K562 (cell line): ENCODE data around the gene PPM1E. TPM values are rescaled to one million over a fixed set of nuclear protein-coding genes. Genes with fewer than 3 reads are reported as not detected.

ENCODE experiments used
- ATAC-seq: fragments of 200-7000 bp; cut with Tn5 transposase; 3 replicates; pipeline ENCODE4 v1.9.1; 2020; ENCODE audit warnings: moderate library complexity
- BruUV-seq: library from RNA; stranded (reverse); fragments of 400-500 nt; replicated peaks from 2 replicates; lab custom pipeline; 2021; lab: Mats Ljungman, UMichigan
- CTCF ChIA-PET: fragments of 300-600 bp; formaldehyde crosslinking; extraction: SDS; loops from one replicate; lab custom pipeline; 2021; ENCODE audit warnings: low intra/inter-chr PET ratio; lab: Yijun Ruan, JAX
- POLR2A ChIA-PET: fragments of 300-600, 350-650 bp; sonication (Branson Sonifier 250); formaldehyde crosslinking; extraction: SDS; loops from one replicate; lab custom pipeline; 2021; ENCODE audit warnings: antibody characterized with exemption, inconsistent platforms; lab: Yijun Ruan, JAX
- DNase-seq, 4 experiments: peaks; one replicate each; pipeline versions ENCODE4 v3.0.0 to v3.0.0-alpha.2; 2011 to 2018; ENCODE audit warnings: low spot score in 3 of 4, mixed read lengths in 3 of 4; ENCODE audit errors: extremely low read depth in 1 of 4
- FAIRE-seq: peaks from 2 replicates; lab custom pipeline; 2011; peaks lifted over from hg19 to GRCh38; lab: Jason Lieb, UNC
- H2AFZ ChIP-seq: 2 replicates; pipeline ENCODE4 v1.6.0; 2011; ENCODE audit warnings: low read depth, low read length, control low read depth, inconsistent platforms
- H3K27ac ChIP-seq: fragments of 200-600 bp; 3 replicates; pipeline ENCODE4 v1.8.0; 2011; ENCODE audit warnings: low read depth, mild to moderate bottlenecking, control low read depth, inconsistent platforms, low read length, moderate library complexity, mixed read lengths; ENCODE audit errors: extremely low read depth
- H3K27me3 ChIP-seq, 2 experiments: fragments of 300-600 bp in 1 of 2; 2 replicates in 1 of 2; 3 replicates in 1 of 2; pipeline versions ENCODE4 v1.6.0 to v1.8.0; 2011; ENCODE audit warnings: inconsistent platforms in 2 of 2, low read length in 2 of 2, mild to moderate bottlenecking in 1 of 2, mixed read lengths in 1 of 2, moderate library complexity in 1 of 2; ENCODE audit not compliant: control insufficient read depth in 2 of 2, insufficient read depth in 2 of 2
- H3K36me3 ChIP-seq: fragments of 300-600 bp; 3 replicates; pipeline ENCODE4 v1.8.0; 2011; ENCODE audit warnings: mild to moderate bottlenecking, low read length, inconsistent platforms; ENCODE audit not compliant: control insufficient read depth, insufficient read depth
- H3K4me1 ChIP-seq, 2 experiments: fragments of 200-600 bp in 1 of 2; replicated peaks in 1 of 2; 2 replicates in 1 of 2; 3 replicates in 1 of 2; pipeline versions ENCODE4 v1.5.1 to v1.8.0; 2011; ENCODE audit warnings: inconsistent platforms in 2 of 2, low read length in 2 of 2, mild to moderate bottlenecking in 1 of 2, mixed read lengths in 1 of 2, moderate library complexity in 1 of 2; ENCODE audit not compliant: control insufficient read depth in 2 of 2, insufficient read depth in 2 of 2
- H3K4me2 ChIP-seq: 2 replicates; pipeline ENCODE4 v1.6.1; 2011; ENCODE audit warnings: low read length, control low read depth, inconsistent platforms, mixed read lengths; ENCODE audit not compliant: insufficient read depth
- H3K4me3 ChIP-seq: fragments of 200-600 bp; sonication (generic), shearing (Covaris generic); 2 replicates; pipeline ENCODE4 v1.5.1; 2016; ENCODE audit warnings: control low read depth, inconsistent platforms
- H3K79me2 ChIP-seq: fragments of 200-600 bp; 3 replicates; pipeline ENCODE4 v1.8.0; 2011; ENCODE audit warnings: low read length, inconsistent platforms; ENCODE audit not compliant: control insufficient read depth, insufficient read depth
- H3K9ac ChIP-seq, 2 experiments: 2 replicates each; pipeline versions ENCODE4 v1.6.0 to v1.6.1; 2011; ENCODE audit warnings: low read depth in 2 of 2, low read length in 2 of 2, control low read depth in 1 of 2, inconsistent platforms in 1 of 2, mild to moderate bottlenecking in 1 of 2, mixed read lengths in 1 of 2; ENCODE audit not compliant: insufficient read depth in 1 of 2
- H3K9me1 ChIP-seq: one replicate; pipeline ENCODE4 v1.6.0; 2011; ENCODE audit warnings: inconsistent platforms, mild to moderate bottlenecking, low read length, moderate library complexity; ENCODE audit not compliant: control insufficient read depth, insufficient read depth
- H3K9me3 ChIP-seq: replicated peaks from 2 replicates; pipeline ENCODE4 v1.5.1; 2011; ENCODE audit warnings: low read depth, low read length, inconsistent platforms; ENCODE audit not compliant: control insufficient read depth, insufficient read depth
- H4K20me1 ChIP-seq: replicated peaks from 2 replicates; pipeline ENCODE4 v1.6.1; 2011; ENCODE audit warnings: low read length, inconsistent platforms, mixed read lengths; ENCODE audit not compliant: control insufficient read depth, insufficient read depth
- C11orf30 ChIP-seq: fragments of 450-650 bp; IDR thresholded peaks from 2 replicates; pipeline ENCODE4 v1.6.1; 2016; ENCODE audit warnings: low read depth, mild to moderate bottlenecking
- HNRNPL ChIP-seq: fragments of 200-400 bp; formaldehyde crosslinking; IDR thresholded peaks from 2 replicates; pipeline ENCODE4 v1.6.1; 2017; ENCODE audit warnings: low read depth, mild to moderate bottlenecking, low read length
- SRSF3 ChIP-seq: fragments of 200-400 bp; formaldehyde crosslinking; IDR thresholded peaks from 2 replicates; pipeline ENCODE4 v1.6.1; 2016; ENCODE audit warnings: mild to moderate bottlenecking, low read length, moderate library complexity; ENCODE audit not compliant: insufficient read depth
- TEAD4 ChIP-seq, 2 experiments: sonication (generic) in 1 of 2; formaldehyde crosslinking in 1 of 2; IDR thresholded peaks; 2 replicates each; pipeline versions ENCODE4 v1.6.1 to v1.8.0; 2012 to 2022; ENCODE audit warnings: borderline replicate concordance in 1 of 2, inconsistent platforms in 1 of 2, low read length in 1 of 2, mild to moderate bottlenecking in 1 of 2, missing genetic modification reagents in 1 of 2
- WGBS: fragments of 100-300 bp; shearing (Covaris generic); methylation state at CpG from one replicate; pipeline ENCODE4 v1.1.6; 2016; ENCODE audit warnings: low coverage, mixed read lengths; ENCODE audit not compliant: insufficient coverage; ENCODE audit errors: missing lambda C conversion rate; 5-methylcytosine and 5-hydroxymethylcytosine counted together
- in situ Hi-C: fragments of 300-500 bp; cut with MboI; formaldehyde crosslinking; loops from 4 replicates; pipeline ENCODE4 v1.15.0; 2018; ENCODE audit warnings: inconsistent platforms, mixed read lengths
- intact Hi-C: fragments of 100-400 bp; cut with micrococcal nuclease; formaldehyde crosslinking; loops from 2 replicates; pipeline ENCODE4 v1.14.2; 2022
- polyA plus RNA-seq, 8 experiments: library from polyadenylated mRNA; depleted of rRNA in 4 of 8; stranded (reverse) in 5 of 8; unstranded in 3 of 8; fragments of >200 nt; fragmentation: Nextera tagmentation in 2 of 8; fragmentation: Illumina TruSeq in 1 of 8; extraction: Ambion mirVana in 2 of 8; extraction: Trizol in 1 of 8; gene quantifications; 2 replicates each; pipeline versions ENCODE4 v1.2.1 to v1.2.3, GENCODE V29; 2011 to 2014; ENCODE audit warnings: inconsistent platforms in 1 of 8, missing spikeins in 1 of 8
- total RNA-seq, 7 experiments: library from RNA; depleted of rRNA in 6 of 7; stranded (reverse); fragments of >200 nt in 6 of 7; fragmentation: Illumina TruSeq in 2 of 7; extraction: Trizol in 2 of 7; gene quantifications; 2 replicates each; pipeline versions ENCODE4 v1.2.1 to v1.2.3, GENCODE V29; 2011 to 2021; ENCODE audit warnings: low replicate concordance in 1 of 7
- TF ChIP-seq, protein P1 (sequence below), 3 experiments: fragments of 200-800 bp in 1 of 3; sonication (Bioruptor generic) in 1 of 3; sonication (generic) in 1 of 3; formaldehyde crosslinking in 1 of 3; IDR thresholded peaks; 2 replicates each; pipeline versions ENCODE4 v1.6.1 to v1.8.0; 2016 to 2022; ENCODE audit warnings: mild to moderate bottlenecking in 2 of 3, missing compliant biosample characterization in 2 of 3, missing genetic modification characterization in 2 of 3, missing genetic modification reagents in 1 of 3
- TF ChIP-seq, protein P2 (sequence below): fragments of 250-450 bp; sonication (Bioruptor Pico); IDR thresholded peaks from 2 replicates; pipeline ENCODE4 v1.4.0; 2020
- TF ChIP-seq, protein P3 (sequence below), 3 experiments: fragments of 200-800 bp in 1 of 3; fragments of 250-450 bp in 1 of 3; fragments of 450-650 bp in 1 of 3; sonication (Bioruptor Pico) in 1 of 3; sonication (Bioruptor generic) in 1 of 3; formaldehyde crosslinking in 1 of 3; IDR thresholded peaks; 2 replicates each; pipeline versions ENCODE4 v1.6.1 to v1.8.0; 2016 to 2022; ENCODE audit warnings: mild to moderate bottlenecking in 2 of 3, missing genetic modification characterization in 2 of 3, missing compliant biosample characterization in 1 of 3, moderate library complexity in 1 of 3

Gene PPM1E
- total and polyA plus RNA-seq, 9 of the 15 experiments (the other 6 are each of a cell fraction or from before 2014, with no cell fraction given) = 1.0 to 5.7 (median 4.7) TPM

DNA sequence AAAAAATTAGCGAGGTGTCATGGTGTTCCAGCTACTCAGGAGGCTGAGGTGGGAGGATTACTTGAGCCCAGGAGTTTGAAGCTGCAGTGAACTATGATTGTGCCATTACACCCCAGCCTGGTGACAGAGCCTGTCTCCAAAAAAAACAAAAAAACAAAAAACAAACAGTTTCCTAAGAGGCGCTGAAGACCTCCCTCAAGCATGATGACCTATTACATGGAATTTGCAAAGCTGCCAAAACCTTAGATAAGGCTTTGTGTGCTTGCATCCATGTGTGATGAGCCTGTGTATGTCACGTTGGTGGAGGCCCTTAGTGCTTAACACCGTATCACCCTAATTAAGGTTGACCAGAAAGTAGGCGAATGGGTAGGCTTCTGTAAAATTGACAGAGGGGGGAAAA, 143.5 kb downstream of the PPM1E start (continued):
- TF ChIP-seq, protein P1, sequence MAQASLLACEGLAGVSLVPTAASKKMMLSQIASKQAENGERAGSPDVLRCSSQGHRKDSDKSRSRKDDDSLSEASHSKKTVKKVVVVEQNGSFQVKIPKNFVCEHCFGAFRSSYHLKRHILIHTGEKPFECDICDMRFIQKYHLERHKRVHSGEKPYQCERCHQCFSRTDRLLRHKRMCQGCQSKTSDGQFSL (CRISPR knock-in tag; IDR thresholded peaks at IDR 0.05) = no peak
- TF ChIP-seq, protein P1 (tag; IDR thresholded peaks at IDR 0.05) = no peak
- TF ChIP-seq, protein P2, sequence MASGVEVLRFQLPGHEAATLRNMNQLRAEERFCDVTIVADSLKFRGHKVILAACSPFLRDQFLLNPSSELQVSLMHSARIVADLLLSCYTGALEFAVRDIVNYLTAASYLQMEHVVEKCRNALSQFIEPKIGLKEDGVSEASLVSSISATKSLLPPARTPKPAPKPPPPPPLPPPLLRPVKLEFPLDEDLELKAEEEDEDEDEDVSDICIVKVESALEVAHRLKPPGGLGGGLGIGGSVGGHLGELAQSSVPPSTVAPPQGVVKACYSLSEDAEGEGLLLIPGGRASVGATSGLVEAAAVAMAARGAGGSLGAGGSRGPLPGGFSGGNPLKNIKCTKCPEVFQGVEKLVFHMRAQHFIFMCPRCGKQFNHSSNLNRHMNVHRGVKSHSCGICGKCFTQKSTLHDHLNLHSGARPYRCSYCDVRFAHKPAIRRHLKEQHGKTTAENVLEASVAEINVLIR (CRISPR knock-in tag) = no peak
- TF ChIP-seq SRSF3 (no peak), TEAD4 (IDR thresholded peaks at IDR 0.05; ENCODE audit: low read length) (no peak), TEAD4 (CRISPR knock-in tag; IDR thresholded peaks at IDR 0.05; ENCODE audit: borderline replicate concordance) (no peak)

DNA sequence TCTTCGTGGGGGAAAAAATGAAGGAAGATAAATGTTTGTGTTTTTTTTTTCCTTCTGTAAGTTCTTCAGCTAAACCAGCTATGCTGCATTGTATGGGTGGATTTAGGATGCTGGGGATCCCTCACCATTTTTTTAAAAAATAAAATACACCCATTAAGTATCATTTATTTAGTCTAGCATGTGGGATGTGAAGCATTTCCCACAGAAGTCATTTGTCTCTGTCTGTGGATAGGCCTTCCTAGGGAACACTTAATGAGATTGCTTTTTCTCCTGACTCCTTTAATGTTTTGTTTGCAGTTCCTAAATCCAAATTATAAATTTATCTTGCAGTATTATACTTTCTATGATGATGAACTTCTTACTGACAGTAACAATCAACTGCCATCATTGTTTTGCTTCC, 146.7 kb downstream of the PPM1E start:
- POLR2A ChIA-PET = no interaction called here
- Histone ChIP-seq H2AFZ (no peak overlapping the region), H3K36me3 (no peaks in the 10 kb centered on the region), H3K4me3 (no peak overlapping the region), H3K79me2 (no peaks in the 10 kb centered on the region), H3K4me2 (no peak overlapping the region), H3K27me3 (no peaks in the 10 kb centered on the region), H4K20me1 (no peaks in the 10 kb centered on the region)
- CTCF ChIA-PET = no interaction called here
- no TSS peak for BruUV-seq
- ATAC-seq (no peak), FAIRE-seq (no peak), DNase-seq (no peak)
- intact Hi-C loops = no loop called here
- WGBS = 13% methylated on average over 1 of the region's 1 CpG
- TF ChIP-seq, protein P3, sequence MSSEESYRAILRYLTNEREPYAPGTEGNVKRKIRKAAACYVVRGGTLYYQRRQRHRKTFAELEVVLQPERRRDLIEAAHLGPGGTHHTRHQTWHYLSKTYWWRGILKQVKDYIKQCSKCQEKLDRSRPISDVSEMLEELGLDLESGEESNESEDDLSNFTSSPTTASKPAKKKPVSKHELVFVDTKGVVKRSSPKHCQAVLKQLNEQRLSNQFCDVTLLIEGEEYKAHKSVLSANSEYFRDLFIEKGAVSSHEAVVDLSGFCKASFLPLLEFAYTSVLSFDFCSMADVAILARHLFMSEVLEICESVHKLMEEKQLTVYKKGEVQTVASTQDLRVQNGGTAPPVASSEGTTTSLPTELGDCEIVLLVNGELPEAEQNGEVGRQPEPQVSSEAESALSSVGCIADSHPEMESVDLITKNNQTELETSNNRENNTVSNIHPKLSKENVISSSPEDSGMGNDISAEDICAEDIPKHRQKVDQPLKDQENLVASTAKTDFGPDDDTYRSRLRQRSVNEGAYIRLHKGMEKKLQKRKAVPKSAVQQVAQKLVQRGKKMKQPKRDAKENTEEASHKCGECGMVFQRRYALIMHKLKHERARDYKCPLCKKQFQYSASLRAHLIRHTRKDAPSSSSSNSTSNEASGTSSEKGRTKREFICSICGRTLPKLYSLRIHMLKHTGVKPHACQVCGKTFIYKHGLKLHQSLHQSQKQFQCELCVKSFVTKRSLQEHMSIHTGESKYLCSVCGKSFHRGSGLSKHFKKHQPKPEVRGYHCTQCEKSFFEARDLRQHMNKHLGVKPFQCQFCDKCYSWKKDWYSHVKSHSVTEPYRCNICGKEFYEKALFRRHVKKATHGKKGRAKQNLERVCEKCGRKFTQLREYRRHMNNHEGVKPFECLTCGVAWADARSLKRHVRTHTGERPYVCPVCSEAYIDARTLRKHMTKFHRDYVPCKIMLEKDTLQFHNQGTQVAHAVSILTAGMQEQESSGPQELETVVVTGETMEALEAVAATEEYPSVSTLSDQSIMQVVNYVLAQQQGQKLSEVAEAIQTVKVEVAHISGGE (CRISPR knock-in tag; IDR thresholded peaks at IDR 0.05) = peak in 1 of 3 experiments; percentile 48; a peak in 1 of 6 replicates
- no peak for TF ChIP-seq C11orf30
- TF ChIP-seq HNRNPL = no peak
- TF ChIP-seq, all 486 proteins: peak for 1
- in situ Hi-C loops = no loop called here
- Histone ChIP-seq H3K9me3 (no peaks in the 10 kb centered on the region), H3K9me1 (no peaks in the 10 kb centered on the region), H3K9ac (no peak overlapping the region), H3K4me1 (no peaks in the 10 kb centered on the region), H3K27ac (no peak overlapping the region)
